Spleen (tissue), 11 donors: ENCODE measurements around the gene ANXA4. TPM values are rescaled to one million over a fixed set of nuclear protein-coding genes. Genes with fewer than 3 reads are reported as not detected.

Experiments
- DNase-seq: peaks from one replicate; pipeline ENCODE4 v3.0.0-alpha.2; 2020
- H3K27ac ChIP-seq, 8 donors: fragments of 200-600 bp; sonication (generic) in 7 of 8; 1 replicate in 4 of 8; 2 replicates in 4 of 8; pipeline versions ENCODE4 v1.5.0 to v1.8.0; 2016 to 2021; ENCODE audit warnings: inconsistent platforms in 4 of 8, mild to moderate bottlenecking in 4 of 8, moderate library complexity in 1 of 8
- H3K27me3 ChIP-seq, 7 donors: fragments of 200-600 bp; sonication (generic) in 6 of 7; replicated peaks in 1 of 7; 1 replicate in 4 of 7; 2 replicates in 3 of 7; pipeline versions ENCODE4 v1.5.0 to v1.8.0; 2016 to 2021; ENCODE audit warnings: inconsistent platforms in 3 of 7, mild to moderate bottlenecking in 1 of 7
- H3K36me3 ChIP-seq, 6 donors: fragments of 200-600 bp; sonication (generic) in 5 of 6; 1 replicate in 4 of 6; 2 replicates in 2 of 6; pipeline versions ENCODE4 v1.5.0 to v1.8.0; 2016 to 2021; ENCODE audit warnings: inconsistent platforms in 2 of 6
- H3K4me1 ChIP-seq, 6 donors: fragments of 200-600 bp; sonication (generic) in 5 of 6; 1 replicate in 3 of 6; 2 replicates in 3 of 6; pipeline versions ENCODE4 v1.5.0 to v1.8.0; 2016 to 2021; ENCODE audit warnings: inconsistent platforms in 3 of 6
- H3K4me3 ChIP-seq, 8 donors: fragments of 200-600 bp; sonication (generic) in 7 of 8; 1 replicate in 4 of 8; 2 replicates in 4 of 8; pipeline versions ENCODE4 v1.5.0 to v1.8.0; 2016 to 2021; ENCODE audit warnings: inconsistent platforms in 4 of 8, mild to moderate bottlenecking in 4 of 8, moderate library complexity in 2 of 8
- H3K9me3 ChIP-seq, 8 donors: fragments of 200-600 bp; sonication (generic) in 7 of 8; 1 replicate in 4 of 8; 2 replicates in 4 of 8; pipeline versions ENCODE4 v1.5.0 to v1.8.0; 2016 to 2021; ENCODE audit warnings: inconsistent platforms in 4 of 8
- POLR2A ChIP-seq, 3 donors: fragments of 450-650 bp; IDR thresholded peaks; one replicate each; pipeline ENCODE4 v1.5.1; 2017; ENCODE audit warnings: antibody characterized with exemption in 3 of 3, mild to moderate bottlenecking in 1 of 3
- POLR2AphosphoS5 ChIP-seq, 3 donors: sonication (generic); formaldehyde crosslinking; IDR thresholded peaks; one replicate each; pipeline ENCODE4 v1.5.1; 2017; ENCODE audit warnings: antibody characterized with exemption in 3 of 3
- WGBS, 5 donors: extraction: QIAGEN DNeasy Blood & Tissue Kit in 3 of 5; methylation state at CpG; one replicate each; pipeline versions ENCODE4 v1.1.5 to v1.1.7; 2013 to 2018; 5-methylcytosine and 5-hydroxymethylcytosine counted together
- intact Hi-C: fragments of 100-400 bp; cut with DNase I; formaldehyde crosslinking; loops from one replicate; pipeline ENCODE4 v1.15.0; 2023; ENCODE audit warnings: low total_unique reads
- polyA plus RNA-seq, 3 donors: library from polyadenylated mRNA; stranded (reverse); fragments of 200-250 nt; gene quantifications; one replicate each; pipeline ENCODE4 v1.2.1, GENCODE V29; 2013
- small RNA-seq, 4 donors: library from RNA; depleted of rRNA; stranded (forward); fragments of <200 nt; gene quantifications; one replicate each; pipeline ENCODE3, GENCODE V24; 2016
- total RNA-seq, 7 donors: library from RNA; depleted of rRNA in 3 of 7; stranded (reverse); fragments of >200 nt in 3 of 7; fragmentation: NEBNext Ultra II Directional in 4 of 7; extraction: Animal tissue kit (Norgen Biotek cat#: 25700) in 4 of 7; gene quantifications; one replicate each; pipeline versions ENCODE4 v1.1.0 to v1.2.1, GENCODE V29; 2016 to 2021
- TF ChIP-seq, protein P1 (sequence below), 11 experiments: fragments of 200-600 bp in 7 of 11; fragments of 450-650 bp in 4 of 11; sonication (generic) in 4 of 11; IDR thresholded peaks in 8 of 11; conservative IDR thresholded peaks in 3 of 11; 1 replicate in 7 of 11; 2 replicates in 4 of 11; pipeline versions ENCODE4 v1.4.0 to v1.8.0; 2016 to 2021; ENCODE audit warnings: antibody characterized with exemption in 11 of 11, inconsistent platforms in 4 of 11, mild to moderate bottlenecking in 1 of 11
- donor health status: healthy with polysubstance abuse.
- donor health status: DM: no; HTN: no; CAD: no; lungs with moderate emphysema.
- donor health status: DM: no; HTN: no; CAD: no.
- donor health status: Bipolar disorder and iron deficiency.
- donor health status: healthy.
- donor health status: DM: no; HTN: no; CAD: no.
- donor health status: DM: yes; HTN: yes; CAD: no.

The ANXA4 gene
- total and polyA plus RNA-seq, 10 donors = 15.0 to 56.1 (median 29.2) TPM

- Histone ChIP-seq H3K4me1 (no peaks in the 10 kb centered on the region), H3K4me3 (no peak overlapping the region), H3K27ac (no peak overlapping the region), H3K9me3 (no peaks in the 10 kb centered on the region), H3K36me3 (peaks cover 0 to 75% (median 15%) of the 10 kb centered on the region in 6 donors), H3K27me3 (no peaks in the 10 kb centered on the region)
- DNase-seq = no peak
- intact Hi-C loops = no loop called here
- TF ChIP-seq, protein P1, sequence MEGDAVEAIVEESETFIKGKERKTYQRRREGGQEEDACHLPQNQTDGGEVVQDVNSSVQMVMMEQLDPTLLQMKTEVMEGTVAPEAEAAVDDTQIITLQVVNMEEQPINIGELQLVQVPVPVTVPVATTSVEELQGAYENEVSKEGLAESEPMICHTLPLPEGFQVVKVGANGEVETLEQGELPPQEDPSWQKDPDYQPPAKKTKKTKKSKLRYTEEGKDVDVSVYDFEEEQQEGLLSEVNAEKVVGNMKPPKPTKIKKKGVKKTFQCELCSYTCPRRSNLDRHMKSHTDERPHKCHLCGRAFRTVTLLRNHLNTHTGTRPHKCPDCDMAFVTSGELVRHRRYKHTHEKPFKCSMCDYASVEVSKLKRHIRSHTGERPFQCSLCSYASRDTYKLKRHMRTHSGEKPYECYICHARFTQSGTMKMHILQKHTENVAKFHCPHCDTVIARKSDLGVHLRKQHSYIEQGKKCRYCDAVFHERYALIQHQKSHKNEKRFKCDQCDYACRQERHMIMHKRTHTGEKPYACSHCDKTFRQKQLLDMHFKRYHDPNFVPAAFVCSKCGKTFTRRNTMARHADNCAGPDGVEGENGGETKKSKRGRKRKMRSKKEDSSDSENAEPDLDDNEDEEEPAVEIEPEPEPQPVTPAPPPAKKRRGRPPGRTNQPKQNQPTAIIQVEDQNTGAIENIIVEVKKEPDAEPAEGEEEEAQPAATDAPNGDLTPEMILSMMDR (IDR thresholded peaks at IDR 0.05 in 8 of 11, conservative IDR thresholded peaks at IDR 0.05 in 3 of 11) = no peak
- no peak for TF ChIP-seq POLR2A (IDR thresholded peaks at IDR 0.05)
- no peak for TF ChIP-seq POLR2AphosphoS5 (IDR thresholded peaks at IDR 0.05)
- 94 to 99% (median 97%) methylated on average over 2 of the region's 2 CpGs for WGBS, 5 donors
These were observed 116.3 kb downstream of the ANXA4 start for GRCh38 chr2:69858261-69858660.

- TF ChIP-seq POLR2AphosphoS5 (IDR thresholded peaks at IDR 0.05) = no peak
- TF ChIP-seq, protein P1 (IDR thresholded peaks at IDR 0.05 in 8 of 11, conservative IDR thresholded peaks at IDR 0.05 in 3 of 11) = no peak
- TF ChIP-seq POLR2A (IDR thresholded peaks at IDR 0.05) = no peak
- WGBS, 5 donors = 94 to 100% (median 97%) methylated on average over 1 of the region's 1 CpG
- Histone ChIP-seq H3K27ac (no peak overlapping the region), H3K9me3 (no peaks in the 10 kb centered on the region), H3K27me3 (no peaks in the 10 kb centered on the region), H3K4me3 (no peak overlapping the region), H3K36me3 (peaks cover 2 to 84% (median 47%) of the 10 kb centered on the region in 6 donors), H3K4me1 (no peaks in the 10 kb centered on the region)
- DNase-seq = no peak
- intact Hi-C loops = no loop called here
These were observed 121.4 kb downstream of the ANXA4 start for GRCh38 chr2:69863298-69863697.

Small RNA genes within 50 kb of the gene (small RNA-seq; reads per million reads assigned to genes)
- gene RPL23AP92 = 0 reads per million in 4 donors

Other genes with a start within 250 kb of the ANXA4 start
- 10 to 100 TPM; 57.7 to 95.1 (median 88.4) TPM for gene AAK1, start 98.4 kb upstream of the ANXA4 start, total RNA-seq
- 10 to 100 TPM in 2 of 3 donors, 1 to 10 TPM in 1; 8.3 to 29.9 (median 10.9) TPM for gene AAK1, start 98.4 kb upstream of the ANXA4 start, polyA plus RNA-seq
- gene GMCL1, start 87.5 kb downstream of the ANXA4 start, total RNA-seq = 10 to 100 TPM; 13.2 to 24.1 (median 19.8) TPM
- gene GMCL1, start 87.5 kb downstream of the ANXA4 start, polyA plus RNA-seq = 1 to 10 TPM; 5.3 to 7.1 (median 7.1) TPM
- 10 to 100 TPM; 34.9 to 62.9 (median 43.3) TPM for gene SNRNP27, start 151.8 kb downstream of the ANXA4 start, total RNA-seq
- 10 to 100 TPM; 28.0 to 41.5 (median 39.8) TPM for gene SNRNP27, start 151.8 kb downstream of the ANXA4 start, polyA plus RNA-seq
- gene MXD1, start 173.0 kb downstream of the ANXA4 start, total RNA-seq = 100 to 1,000 TPM in 2 of 7 donors, 10 to 100 TPM in 5; 41.6 to 241 (median 90.3) TPM
- gene MXD1, start 173.0 kb downstream of the ANXA4 start, polyA plus RNA-seq = 1 to 10 TPM; 2.7 to 7.2 (median 4.2) TPM
- 1 to 10 TPM; 2.7 to 5.3 (median 4.1) TPM for gene ASPRV1, start 219.5 kb downstream of the ANXA4 start, total RNA-seq
- 1 to 10 TPM; 1.2 to 2.0 (median 1.9) TPM for gene ASPRV1, start 219.5 kb downstream of the ANXA4 start, polyA plus RNA-seq